Measurements from ENCODE around the gene AGT. TPM values are rescaled to one million over a fixed set of nuclear protein-coding genes. Genes with fewer than 3 reads are reported as not detected.

AGT gene
- total and polyA plus RNA-seq, 3 donors from 2014 or later: 3.3 to 10.7 (median 4.6) TPM

GRCh38 chr1:230693777-230694176, 20.1 kb downstream of the AGT start:
- H3K4me1 ChIP-seq: no peaks in the 10 kb centered on the region
- H3K27me3 ChIP-seq: no peaks in the 10 kb centered on the region
- 81 to 91% methylated on average over 8 of the region's 8 CpGs for WGBS, 2 donors
- H3K27ac ChIP-seq: no peak overlapping the region
- no peaks in the 10 kb centered on the region for H3K9me3 ChIP-seq
- no peaks in the 10 kb centered on the region for H3K36me3 ChIP-seq (ENCODE audit: low read depth, missing control alignments)
- TF ChIP-seq POLR2A (IDR thresholded peaks at IDR 0.05) (no peak), CTCF (IDR thresholded peaks at IDR 0.05) (no peak)
- H3K4me3 ChIP-seq: no peak overlapping the region
- intact Hi-C loops (cut with DNase I; ENCODE audit: low total_unique reads): no loop called here
- no peak for DNase-seq

GRCh38 chr1:230693221-230693620, 20.7 kb downstream of the AGT start:
- TF ChIP-seq CTCF (IDR thresholded peaks at IDR 0.05): no peak
- TF ChIP-seq POLR2A (IDR thresholded peaks at IDR 0.05): no peak

GRCh38 chr1:230691615-230692014, 22.3 kb downstream of the AGT start:
- intact Hi-C loops (cut with DNase I; ENCODE audit: low total_unique reads): no loop called here
- no peak for TF ChIP-seq POLR2A (IDR thresholded peaks at IDR 0.05)
- TF ChIP-seq CTCF (IDR thresholded peaks at IDR 0.05): no peak
- no peaks in the 10 kb centered on the region for H3K9me3 ChIP-seq
- WGBS, 2 donors: 89 to 95% methylated on average over 10 of the region's 10 CpGs
- H3K27ac ChIP-seq: no peak overlapping the region
- DNase-seq: no peak
- H3K36me3 ChIP-seq (ENCODE audit: low read depth, missing control alignments): no peaks in the 10 kb centered on the region
- H3K27me3 ChIP-seq: no peaks in the 10 kb centered on the region
- no peaks in the 10 kb centered on the region for H3K4me1 ChIP-seq
- H3K4me3 ChIP-seq: no peak overlapping the region

More at GRCh38 chr1:230693221-230693620, 20.7 kb downstream of the AGT start:
- no peak for DNase-seq
- no peaks in the 10 kb centered on the region for H3K4me1 ChIP-seq
- H3K9me3 ChIP-seq: no peaks in the 10 kb centered on the region
- H3K4me3 ChIP-seq: no peak overlapping the region
- 82 to 87% methylated on average over 6 of the region's 6 CpGs for WGBS, 2 donors
- no peaks in the 10 kb centered on the region for H3K36me3 ChIP-seq (ENCODE audit: low read depth, missing control alignments)
- H3K27ac ChIP-seq: no peak overlapping the region
- H3K27me3 ChIP-seq: no peaks in the 10 kb centered on the region
- intact Hi-C loops (cut with DNase I; ENCODE audit: low total_unique reads): no loop called here

- DNase-seq: no peak
- H3K27me3 ChIP-seq: no peaks in the 10 kb centered on the region
- H3K27ac ChIP-seq: no peak overlapping the region
- H3K4me3 ChIP-seq: no peak overlapping the region
- no peaks in the 10 kb centered on the region for H3K9me3 ChIP-seq
- H3K4me1 ChIP-seq: no peaks in the 10 kb centered on the region
- WGBS, 2 donors: 94% methylated on average over 9 of the region's 9 CpGs
- no peaks in the 10 kb centered on the region for H3K36me3 ChIP-seq (ENCODE audit: low read depth, missing control alignments)
- no peak for TF ChIP-seq POLR2A (IDR thresholded peaks at IDR 0.05)
- TF ChIP-seq CTCF (IDR thresholded peaks at IDR 0.05): no peak
- intact Hi-C loops (cut with DNase I; ENCODE audit: low total_unique reads): no loop called here
Measured at GRCh38 chr1:230690101-230690500, 23.8 kb downstream of the AGT start.

- intact Hi-C loops (cut with DNase I; ENCODE audit: low total_unique reads): no loop called here
- Histone ChIP-seq H3K36me3 (ENCODE audit: low read depth, missing control alignments) (no peaks in the 10 kb centered on the region), H3K4me3 (no peak overlapping the region), H3K4me1 (peaks cover 12% of the 10 kb centered on the region), H3K27ac (no peak overlapping the region), H3K27me3 (no peaks in the 10 kb centered on the region), H3K9me3 (no peaks in the 10 kb centered on the region)
- TF ChIP-seq CTCF (IDR thresholded peaks at IDR 0.05) (no peak), POLR2A (IDR thresholded peaks at IDR 0.05) (no peak)
- no peak for DNase-seq
- WGBS, 2 donors: 81% methylated on average over 5 of the region's 5 CpGs
Measured at GRCh38 chr1:230686747-230687146, 27.2 kb downstream of the AGT start.

Data from testis (tissue), 3 donors.